CD4-positive, alpha-beta T cell treated with Interleukin-4 for 4 hours (primary cell): ENCODE results near the gene SIGLEC8.
"Not testable (repeated sequence)": the region's sequence is repeated elsewhere in the genome, so short reads cannot be mapped to it uniquely, and the experiment has no call there.

Experiments used
- DNase-seq: peaks from one replicate; pipeline ENCODE4 v3.0.0-alpha.2; 2020

The SIGLEC8 gene

GRCh38 chr19:51472607-51473006 lies 14.4 kb upstream of the SIGLEC8 start:
- no peak for DNase-seq

DNA sequence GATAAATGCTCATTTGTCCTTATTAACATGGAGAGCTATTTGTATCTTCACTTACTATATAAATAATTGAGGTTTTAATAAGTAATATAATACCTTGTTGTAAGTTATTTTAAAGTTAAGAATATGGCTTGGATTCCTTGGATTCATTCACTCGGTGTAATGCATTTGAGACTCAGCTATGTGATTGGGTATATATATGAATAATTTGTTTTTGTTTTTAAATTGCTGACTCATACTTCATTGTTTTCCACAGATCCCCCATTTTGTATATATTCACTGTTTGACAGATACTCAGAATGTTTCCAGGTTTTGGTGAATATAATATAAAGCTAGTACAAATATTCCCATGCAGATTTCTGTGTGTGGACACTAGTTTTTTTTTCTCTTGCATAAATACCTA lies 13.3 kb upstream of the SIGLEC8 start:
- DNase-seq, result no peak

GRCh38 chr19:51470966-51471365 lies 12.7 kb upstream of the SIGLEC8 start:
- DNase-seq, result no peak

DNA sequence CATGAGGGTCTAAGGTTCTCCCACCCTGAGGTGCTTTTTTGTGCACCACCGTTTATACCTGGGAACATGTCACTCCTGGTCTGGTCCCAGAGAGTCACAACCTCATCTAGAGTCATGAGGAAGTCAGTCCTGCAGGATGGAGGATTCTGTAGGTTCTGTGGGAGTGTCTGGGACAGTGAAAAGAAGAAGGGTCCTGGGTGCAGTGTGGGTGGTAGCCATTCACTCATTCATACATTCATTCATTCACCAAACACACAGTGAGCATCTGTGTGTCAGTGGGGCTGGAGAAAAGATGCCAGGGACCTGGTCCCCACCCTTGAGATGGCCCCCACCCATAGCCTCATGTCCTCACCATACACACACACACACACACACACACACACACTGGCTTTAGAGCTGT lies 11.4 kb upstream of the SIGLEC8 start:
- DNase-seq, result no peak

DNA sequence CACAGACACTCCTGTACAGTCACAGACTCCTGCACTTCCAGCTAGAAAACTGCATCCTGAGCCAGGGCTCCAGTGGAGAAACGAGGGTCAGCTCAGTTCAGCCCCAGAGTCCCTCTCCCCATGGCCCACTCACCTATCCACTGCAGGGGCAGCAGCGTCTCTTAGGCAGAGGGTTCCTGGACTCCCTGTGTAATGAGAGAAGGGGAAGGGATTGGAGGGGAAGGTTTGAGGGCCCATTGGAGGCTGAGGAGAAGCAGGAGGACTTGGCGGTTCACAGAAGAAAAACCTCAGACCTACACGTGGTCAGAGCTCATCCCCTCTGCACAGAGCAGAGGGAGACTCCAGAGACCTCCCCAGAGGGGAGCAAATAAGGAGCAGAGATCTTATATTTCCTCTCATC lies 10.9 kb upstream of the SIGLEC8 start:
- DNase-seq, result no peak

DNA sequence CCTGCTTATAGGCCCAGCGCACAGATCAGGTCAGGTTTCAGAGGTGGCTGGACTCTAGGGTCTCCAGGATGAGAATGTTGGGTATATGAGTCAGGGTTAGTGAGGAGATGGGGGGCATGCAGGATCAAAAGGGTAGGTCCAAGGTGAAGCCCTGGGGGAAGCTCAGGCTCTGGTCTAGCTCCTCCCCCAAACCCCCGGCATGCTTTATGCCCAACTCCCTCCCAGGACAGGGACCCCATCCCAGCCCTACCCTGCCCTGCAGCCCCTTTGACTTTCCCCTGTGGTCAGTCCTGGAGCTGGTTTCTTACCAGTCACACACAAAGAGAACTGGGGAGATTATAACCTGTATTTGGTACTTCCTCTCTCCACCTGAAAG lies 10.3 kb upstream of the SIGLEC8 start:
- DNase-seq, result no peak

- DNase-seq, result no peak
These were observed 9.8 kb upstream of the SIGLEC8 start for GRCh38 chr19:51467864-51468544.

DNA sequence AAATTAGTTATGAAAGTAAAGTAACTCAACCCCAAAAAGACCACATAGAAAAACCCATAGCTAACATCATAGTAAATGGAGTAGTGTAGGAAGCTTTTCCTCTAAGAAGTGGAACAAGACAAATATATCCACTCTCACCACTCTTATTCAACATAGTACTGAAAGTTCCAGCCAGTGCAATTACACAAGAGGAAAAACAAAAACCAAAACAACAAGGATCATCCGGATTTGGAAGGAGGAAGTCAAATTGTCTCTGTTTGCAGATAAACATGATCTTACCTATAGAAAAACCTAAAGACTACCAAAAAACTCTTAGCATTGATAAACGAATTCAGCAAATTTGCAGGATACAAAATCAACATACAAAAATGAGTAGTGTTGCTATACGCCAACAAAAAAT lies 8.5 kb upstream of the SIGLEC8 start:
- no peak for DNase-seq

- DNase-seq, result not testable (repeated sequence)
These were observed 5.8 kb upstream of the SIGLEC8 start for GRCh38 chr19:51463976-51464581.

DNA sequence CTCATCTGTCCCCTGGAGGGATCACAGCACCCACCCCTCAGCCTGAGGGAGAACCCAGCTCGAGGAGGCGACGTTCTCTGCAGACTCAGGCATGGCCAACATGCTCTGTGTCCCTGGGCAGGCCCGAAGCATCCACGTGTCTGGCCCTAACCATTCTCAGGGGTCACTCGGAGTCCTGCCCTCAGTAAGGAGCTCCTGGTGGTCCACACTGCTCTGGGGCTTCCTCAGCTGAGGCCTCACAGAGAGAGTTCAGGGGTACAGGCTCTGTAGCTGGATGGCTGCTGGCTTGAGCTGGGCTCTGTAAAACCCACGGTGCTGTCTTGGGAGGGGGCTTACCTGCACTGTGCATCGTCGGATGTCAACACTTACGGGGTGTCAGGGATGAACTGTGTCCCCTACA lies 4.4 kb upstream of the SIGLEC8 start:
- no peak for DNase-seq

DNA sequence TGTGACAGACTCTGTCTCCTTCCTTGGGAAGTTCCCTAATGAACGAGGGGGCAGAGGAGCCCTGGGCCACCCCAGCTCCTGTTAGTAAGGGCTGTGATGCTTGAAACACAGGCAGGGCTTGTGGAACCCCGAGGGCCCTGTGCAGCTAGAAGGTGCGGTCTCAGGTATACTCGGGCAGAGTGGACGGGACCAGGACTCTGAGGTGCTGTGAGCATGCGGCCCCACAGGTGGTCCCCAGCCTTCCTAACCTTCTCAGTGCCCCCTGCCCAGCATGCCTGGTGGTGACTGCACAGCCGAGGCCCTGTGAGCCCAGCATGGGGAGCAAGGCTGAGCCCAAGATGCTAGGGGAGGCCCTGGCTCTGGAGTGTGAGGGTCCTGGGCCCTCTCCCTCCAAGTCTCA lies 4.0 kb upstream of the SIGLEC8 start:
- DNase-seq, result no peak

- no peak for DNase-seq
These were observed 3.5 kb upstream of the SIGLEC8 start for GRCh38 chr19:51461723-51462161.

GRCh38 chr19:51460164-51460992 lies 2.1 kb upstream of the SIGLEC8 start:
- DNase-seq, result no peak

DNA sequence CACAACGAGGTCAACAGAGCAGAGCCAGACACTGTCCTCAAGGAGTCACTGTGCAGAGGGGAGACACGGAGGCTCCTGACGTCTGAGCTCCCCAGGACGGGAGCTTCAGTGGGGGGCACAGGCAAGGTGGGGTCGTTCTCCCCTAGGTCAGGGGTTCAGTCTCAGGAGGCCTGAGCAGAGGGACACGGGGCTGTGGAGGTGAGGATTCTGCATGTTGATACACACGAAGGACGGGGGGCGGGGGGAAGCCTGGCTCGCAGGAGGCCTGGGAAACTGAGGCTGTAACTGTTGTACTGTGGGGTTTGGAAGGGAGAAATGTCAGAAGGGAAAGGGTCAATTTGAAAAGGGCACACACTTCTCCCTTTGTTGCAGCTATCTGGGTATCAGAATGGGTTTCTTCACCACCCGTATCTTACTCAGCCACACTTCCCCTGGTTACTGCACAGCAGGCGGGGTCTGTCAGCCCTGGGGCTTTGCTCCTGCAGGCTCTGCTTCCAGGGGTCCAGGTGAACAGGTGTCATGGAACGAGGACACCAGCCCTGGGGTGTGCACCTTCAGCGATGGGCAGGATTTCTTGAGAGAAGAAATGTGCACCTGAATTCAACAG lies 748 bp upstream of the SIGLEC8 start:
- DNase-seq, result no peak

DNA sequence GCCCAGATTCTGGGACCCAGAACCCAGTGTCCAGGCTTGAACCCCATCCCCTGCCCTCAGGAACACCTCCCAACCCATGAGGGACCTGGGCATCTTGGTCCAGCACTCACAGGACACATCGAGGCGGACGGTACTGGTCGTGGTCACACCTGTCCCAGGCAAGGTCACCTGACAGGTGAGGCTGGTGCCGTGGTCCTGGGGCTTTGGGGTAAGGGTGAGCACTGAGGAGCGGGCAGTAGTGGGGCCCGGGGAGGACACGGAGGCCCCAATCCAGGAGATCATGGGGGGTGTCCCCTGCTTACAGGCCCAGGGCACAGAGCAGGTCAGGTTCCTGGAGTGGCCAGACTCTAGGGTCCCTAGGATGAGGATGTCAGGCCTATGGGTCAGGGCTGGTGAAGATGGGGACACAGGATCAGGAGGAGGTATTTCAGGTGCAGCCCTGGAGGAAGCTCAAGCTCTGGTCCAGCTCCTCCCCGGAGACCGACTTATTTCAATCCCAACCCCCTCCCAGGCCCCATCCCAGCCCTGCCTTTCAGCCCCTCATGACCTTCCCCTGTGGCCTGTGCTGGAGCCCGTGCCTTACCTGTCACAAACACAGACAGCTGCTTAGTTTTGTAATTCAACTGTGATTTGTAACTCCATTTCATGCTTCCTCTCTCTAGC lies 772 bp downstream of the SIGLEC8 start:
- no peak for DNase-seq

GRCh38 chr19:51456541-51457290 lies 1.5 kb downstream of the SIGLEC8 start:
- DNase-seq, result no peak

DNA sequence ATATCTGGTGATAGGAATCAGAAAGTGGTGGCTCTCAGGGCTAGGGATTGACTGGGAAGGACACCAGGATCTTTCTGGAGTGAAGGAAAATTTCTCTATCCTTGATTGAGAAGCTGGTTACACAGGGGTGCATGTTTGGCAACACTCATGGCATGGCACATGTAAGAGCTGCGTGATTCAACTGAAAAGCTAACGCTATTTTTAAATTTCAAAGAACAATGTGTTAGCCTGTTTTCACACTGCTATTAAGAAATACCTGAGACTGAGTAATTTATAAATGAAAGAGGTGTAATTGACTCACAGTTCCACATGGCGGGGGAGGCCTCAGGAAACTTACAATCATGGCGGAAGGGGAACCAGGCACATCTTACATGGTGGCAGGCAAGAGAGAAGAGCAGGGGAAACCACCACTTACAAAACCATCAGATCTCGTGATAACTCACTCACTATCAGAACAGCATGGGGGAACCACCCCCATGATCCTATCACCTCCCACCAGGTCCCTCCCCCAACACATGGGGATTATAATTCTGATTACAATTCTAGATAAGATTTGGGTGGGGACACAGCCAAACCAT lies 7.4 kb downstream of the SIGLEC8 start:
- DNase-seq, result no peak

DNA sequence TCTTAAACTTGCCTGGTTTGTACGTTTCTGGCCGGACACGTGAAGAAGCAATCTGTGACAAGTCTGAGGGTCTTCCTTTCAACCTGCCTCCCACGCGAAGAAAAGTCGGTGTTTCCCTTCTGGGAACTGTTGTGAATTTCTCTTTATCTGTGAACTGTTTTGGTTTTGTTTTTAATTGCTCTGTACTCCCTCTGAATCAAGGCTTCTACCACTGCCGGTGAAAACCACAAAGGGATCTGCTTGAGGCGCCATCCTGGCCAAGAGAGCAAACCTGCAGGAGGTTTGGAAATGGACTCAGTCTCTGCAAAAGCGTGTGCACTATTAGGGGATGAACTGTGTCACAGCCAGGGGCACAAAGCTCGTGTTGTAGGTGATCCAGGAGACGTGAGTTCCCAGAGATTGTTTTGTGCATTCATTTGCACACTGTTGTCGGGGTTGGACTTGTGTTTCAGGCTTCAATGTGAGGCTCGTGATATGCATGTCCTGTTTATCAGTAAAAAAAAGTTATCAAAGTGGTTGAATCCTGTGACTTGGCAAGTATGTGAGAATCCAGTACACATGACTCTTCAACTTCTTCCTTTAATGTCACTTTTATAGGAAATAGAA lies 9.7 kb downstream of the SIGLEC8 start:
- DNase-seq, result no peak

- no peak for DNase-seq
These were observed 10.2 kb downstream of the SIGLEC8 start for GRCh38 chr19:51448011-51448410.

GRCh38 chr19:51447510-51447909 lies 10.7 kb downstream of the SIGLEC8 start:
- DNase-seq, result not testable (repeated sequence)
